GM23338 (cell line): Measurements from ENCODE around the gene ADAMTS19. TPM values are rescaled to one million over a fixed set of nuclear protein-coding genes. Genes with fewer than 3 reads are reported as not detected.

Experiments
- ATAC-seq: fragments of 200-7000 bp; cut with Tn5 transposase; 3 replicates; pipeline ENCODE4 v1.9.1; 2020
- DNase-seq: peaks from one replicate; pipeline ENCODE4 v3.0.0-alpha.2; 2015; ENCODE audit warnings: low spot score
- H2AFZ ChIP-seq: fragments of 200-600 bp; sonication (generic); 2 replicates; pipeline ENCODE4 v1.8.0; 2016; ENCODE audit warnings: antibody characterized with exemption, mild to moderate bottlenecking, moderate library complexity
- H3F3A ChIP-seq: fragments of 200-600 bp; sonication (generic); replicated peaks from 2 replicates; pipeline ENCODE4 v1.8.0; 2017; ENCODE audit warnings: antibody characterized with exemption, mixed run types, low read depth
- H3K27ac ChIP-seq: fragments of 200-600 bp; sonication (generic); 2 replicates; pipeline ENCODE4 v1.6.1; 2016; ENCODE audit warnings: low read depth
- H3K27me3 ChIP-seq: fragments of 200-600 bp; sonication (generic); 2 replicates; pipeline ENCODE4 v1.8.0; 2016; ENCODE audit warnings: mild to moderate bottlenecking, mixed run types, moderate library complexity; ENCODE audit not compliant: insufficient read depth
- H3K36me3 ChIP-seq: fragments of 200-600 bp; sonication (generic); 2 replicates; pipeline ENCODE4 v1.8.0; 2016; ENCODE audit warnings: mild to moderate bottlenecking; ENCODE audit not compliant: insufficient read depth
- H3K4me1 ChIP-seq: fragments of 200-600 bp; sonication (generic); 2 replicates; pipeline ENCODE4 v1.8.0; 2016; ENCODE audit warnings: mild to moderate bottlenecking, moderate library complexity; ENCODE audit not compliant: insufficient read depth
- H3K4me2 ChIP-seq: fragments of 200-600 bp; sonication (generic); 2 replicates; pipeline ENCODE4 v1.7.1; 2017; ENCODE audit warnings: mixed run types
- H3K4me3 ChIP-seq: fragments of 200-600 bp; sonication (generic); 2 replicates; pipeline ENCODE4 v1.6.1; 2016; ENCODE audit warnings: mixed run types
- H3K79me2 ChIP-seq: fragments of 200-600 bp; sonication (generic); replicated peaks from 2 replicates; pipeline ENCODE4 v1.8.0; 2017; ENCODE audit warnings: mild to moderate bottlenecking; ENCODE audit not compliant: insufficient read depth
- H3K9me2 ChIP-seq: fragments of 200-600 bp; sonication (generic); 2 replicates; pipeline ENCODE4 v1.8.0; 2017; ENCODE audit not compliant: insufficient read depth
- H4K20me1 ChIP-seq: fragments of 200-600 bp; sonication (generic); replicated peaks from 2 replicates; pipeline ENCODE4 v1.8.0; 2017; ENCODE audit warnings: mild to moderate bottlenecking; ENCODE audit not compliant: insufficient read depth
- H3K27ac Mint-ChIP-seq: 2 replicates; pipeline ENCODE4 v1.8.0; 2020; ENCODE audit warnings: inconsistent platforms, mild to moderate bottlenecking, moderate library complexity, mixed read lengths
- H3K27me3 Mint-ChIP-seq: 3 replicates; pipeline ENCODE4 v1.8.0; 2022; ENCODE audit warnings: low read depth, mild to moderate bottlenecking, moderate library complexity, mixed read lengths, inconsistent platforms; ENCODE audit not compliant: insufficient read depth, poor library complexity
- H3K36me3 Mint-ChIP-seq: 3 replicates; pipeline ENCODE4 v1.8.0; 2021; ENCODE audit warnings: low read depth, mild to moderate bottlenecking, inconsistent platforms, moderate library complexity, mixed read lengths
- H3K4me1 Mint-ChIP-seq: 3 replicates; pipeline ENCODE4 v1.8.0; 2020; ENCODE audit warnings: mild to moderate bottlenecking, inconsistent platforms, mixed read lengths
- H3K4me3 Mint-ChIP-seq: 3 replicates; pipeline ENCODE4 v1.8.0; 2021; ENCODE audit warnings: moderate library complexity, mild to moderate bottlenecking, inconsistent platforms, mixed read lengths
- H3K9me3 Mint-ChIP-seq: 3 replicates; pipeline ENCODE4 v1.8.0; 2020; ENCODE audit warnings: moderate library complexity, mild to moderate bottlenecking, inconsistent platforms, mixed read lengths
- EZH2 ChIP-seq: fragments of 200-600 bp; sonication (generic); IDR thresholded peaks from one replicate; pipeline ENCODE4 v1.8.0; 2017; ENCODE audit warnings: antibody characterized with exemption, mild to moderate bottlenecking, low read depth; ENCODE audit not compliant: unreplicated experiment
- JUNB ChIP-seq: IDR thresholded peaks from one replicate; pipeline ENCODE4 v1.6.1; 2016; ENCODE audit warnings: antibody characterized with exemption; ENCODE audit not compliant: unreplicated experiment
- POLR2AphosphoS5 ChIP-seq: IDR thresholded peaks from 2 replicates; pipeline ENCODE4 v1.6.1; 2016; ENCODE audit warnings: antibody characterized with exemption, low read depth
- STAT1 ChIP-seq: IDR thresholded peaks from one replicate; pipeline ENCODE4 v1.6.1; 2016; ENCODE audit warnings: antibody characterized with exemption; ENCODE audit not compliant: unreplicated experiment
- ZNF114 ChIP-seq: fragments of 250-450 bp; sonication (Bioruptor Pico); IDR thresholded peaks from 2 replicates; pipeline ENCODE4 v1.5.0; 2020; ENCODE audit warnings: mild to moderate bottlenecking, moderate library complexity
- ZNF331 ChIP-seq: fragments of 250-450 bp; sonication (Bioruptor Pico); IDR thresholded peaks from 2 replicates; pipeline ENCODE4 v1.5.0; 2020; ENCODE audit warnings: low read depth, mild to moderate bottlenecking, moderate library complexity
- polyA plus RNA-seq: library from polyadenylated mRNA; unstranded; fragments of >200 nt; fragmentation: Nextera tagmentation; extraction: Ambion mirVana; gene quantifications from 2 replicates; pipeline ENCODE4 v1.2.1, GENCODE V29; 2016
- total RNA-seq: library from RNA; depleted of rRNA; stranded (reverse); fragments of >200 nt; shearing (Covaris generic); gene quantifications from 2 replicates; pipeline ENCODE4 v1.2.3, GENCODE V29; 2014
- TF ChIP-seq, protein P1 (sequence below): IDR thresholded peaks from 2 replicates; pipeline ENCODE4 v1.6.1; 2016; ENCODE audit warnings: antibody characterized with exemption
- TF ChIP-seq, protein P2 (sequence below): IDR thresholded peaks from one replicate; pipeline ENCODE4 v1.6.1; 2018; ENCODE audit warnings: antibody characterized with exemption; ENCODE audit not compliant: unreplicated experiment

The ADAMTS19 gene
- total and polyA plus RNA-seq, 2 experiments from 2014 or later, result 6.0 to 27.4 TPM

DNA sequence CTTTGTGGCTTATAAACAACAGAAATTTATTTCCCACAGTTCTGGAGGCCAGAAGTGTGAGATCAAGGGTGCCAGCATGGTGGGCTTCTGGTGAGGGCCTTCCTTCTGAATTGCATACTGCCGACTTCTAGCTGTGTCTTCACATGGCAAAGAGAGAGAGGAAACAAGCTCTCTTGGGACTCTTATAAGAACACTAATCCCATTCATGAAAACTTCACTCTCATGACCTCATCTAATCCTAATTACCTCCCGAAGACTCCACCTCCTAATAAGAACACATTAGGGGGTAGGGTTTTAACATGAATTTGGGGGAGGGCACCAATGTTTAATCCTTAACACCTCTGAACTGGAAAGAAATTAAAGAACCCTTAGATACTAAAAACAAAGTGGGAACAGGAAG lies 211.9 kb downstream of the ADAMTS19 start:
- Histone ChIP-seq H4K20me1 (no peaks in the 10 kb centered on the region), H3K4me3 (no peak overlapping the region), H3K9me2 (no peaks in the 10 kb centered on the region), H3K4me2 (no peak overlapping the region), H3K27ac (no peak overlapping the region), H3K4me1 (no peaks in the 10 kb centered on the region), H3K27me3 (no peaks in the 10 kb centered on the region), H3F3A (no peaks in the 10 kb centered on the region), H2AFZ (no peak overlapping the region), H3K79me2 (no peaks in the 10 kb centered on the region), H3K36me3 (no peaks in the 10 kb centered on the region)
- Mint-ChIP-seq H3K36me3 (peaks cover 31% of the 10 kb centered on the region), H3K27ac (peak overlapping the region; percentile 31), H3K27me3 (no peaks in the 10 kb centered on the region), H3K4me1 (peaks cover 17% of the 10 kb centered on the region), H3K9me3 (peaks cover 12% of the 10 kb centered on the region), H3K4me3 (no peak overlapping the region)
- TF ChIP-seq POLR2AphosphoS5 (no peak), JUNB (no peak), ZNF331 (CRISPR knock-in tag) (no peak), STAT1 (no peak), EZH2 (no peak)
- TF ChIP-seq, protein P1, sequence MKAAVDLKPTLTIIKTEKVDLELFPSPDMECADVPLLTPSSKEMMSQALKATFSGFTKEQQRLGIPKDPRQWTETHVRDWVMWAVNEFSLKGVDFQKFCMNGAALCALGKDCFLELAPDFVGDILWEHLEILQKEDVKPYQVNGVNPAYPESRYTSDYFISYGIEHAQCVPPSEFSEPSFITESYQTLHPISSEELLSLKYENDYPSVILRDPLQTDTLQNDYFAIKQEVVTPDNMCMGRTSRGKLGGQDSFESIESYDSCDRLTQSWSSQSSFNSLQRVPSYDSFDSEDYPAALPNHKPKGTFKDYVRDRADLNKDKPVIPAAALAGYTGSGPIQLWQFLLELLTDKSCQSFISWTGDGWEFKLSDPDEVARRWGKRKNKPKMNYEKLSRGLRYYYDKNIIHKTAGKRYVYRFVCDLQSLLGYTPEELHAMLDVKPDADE, result no peak
- no peak for ATAC-seq
- no peak for DNase-seq

DNA sequence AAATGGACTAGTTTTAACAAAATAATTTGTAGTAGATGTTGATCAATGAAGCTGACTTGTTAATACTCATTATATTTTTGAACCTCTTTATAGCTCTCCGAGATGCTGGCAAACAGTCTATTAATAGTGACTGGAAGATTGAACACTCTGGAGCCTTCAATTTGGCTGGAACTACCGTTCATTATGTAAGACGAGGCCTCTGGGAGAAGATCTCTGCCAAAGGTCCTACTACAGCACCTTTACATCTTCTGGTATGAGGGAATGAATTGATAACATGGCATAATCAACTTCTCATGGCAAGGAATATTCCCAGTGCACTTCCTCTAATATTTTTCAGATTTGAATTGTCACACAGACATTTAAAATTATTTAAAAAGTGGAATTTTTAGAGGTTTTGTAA lies 219.6 kb downstream of the ADAMTS19 start:
- no peak for DNase-seq
- Histone ChIP-seq H3F3A (no peaks in the 10 kb centered on the region), H3K79me2 (no peaks in the 10 kb centered on the region), H2AFZ (no peak overlapping the region), H3K4me2 (no peak overlapping the region), H3K27ac (no peak overlapping the region), H3K36me3 (no peaks in the 10 kb centered on the region), H3K27me3 (no peaks in the 10 kb centered on the region), H3K4me3 (no peak overlapping the region), H3K4me1 (no peaks in the 10 kb centered on the region), H3K9me2 (no peaks in the 10 kb centered on the region), H4K20me1 (no peaks in the 10 kb centered on the region)
- Mint-ChIP-seq H3K4me1 (no peaks in the 10 kb centered on the region), H3K27ac (no peak overlapping the region), H3K27me3 (no peaks in the 10 kb centered on the region), H3K36me3 (peaks cover 6% of the 10 kb centered on the region; the same call in 2 of the 3 replicates), H3K4me3 (no peak overlapping the region), H3K9me3 (no peaks in the 10 kb centered on the region; the same call in 2 of the 3 replicates)
- ATAC-seq, result no peak
- TF ChIP-seq ZNF331 (CRISPR knock-in tag), result no peak
- TF ChIP-seq, protein P2, sequence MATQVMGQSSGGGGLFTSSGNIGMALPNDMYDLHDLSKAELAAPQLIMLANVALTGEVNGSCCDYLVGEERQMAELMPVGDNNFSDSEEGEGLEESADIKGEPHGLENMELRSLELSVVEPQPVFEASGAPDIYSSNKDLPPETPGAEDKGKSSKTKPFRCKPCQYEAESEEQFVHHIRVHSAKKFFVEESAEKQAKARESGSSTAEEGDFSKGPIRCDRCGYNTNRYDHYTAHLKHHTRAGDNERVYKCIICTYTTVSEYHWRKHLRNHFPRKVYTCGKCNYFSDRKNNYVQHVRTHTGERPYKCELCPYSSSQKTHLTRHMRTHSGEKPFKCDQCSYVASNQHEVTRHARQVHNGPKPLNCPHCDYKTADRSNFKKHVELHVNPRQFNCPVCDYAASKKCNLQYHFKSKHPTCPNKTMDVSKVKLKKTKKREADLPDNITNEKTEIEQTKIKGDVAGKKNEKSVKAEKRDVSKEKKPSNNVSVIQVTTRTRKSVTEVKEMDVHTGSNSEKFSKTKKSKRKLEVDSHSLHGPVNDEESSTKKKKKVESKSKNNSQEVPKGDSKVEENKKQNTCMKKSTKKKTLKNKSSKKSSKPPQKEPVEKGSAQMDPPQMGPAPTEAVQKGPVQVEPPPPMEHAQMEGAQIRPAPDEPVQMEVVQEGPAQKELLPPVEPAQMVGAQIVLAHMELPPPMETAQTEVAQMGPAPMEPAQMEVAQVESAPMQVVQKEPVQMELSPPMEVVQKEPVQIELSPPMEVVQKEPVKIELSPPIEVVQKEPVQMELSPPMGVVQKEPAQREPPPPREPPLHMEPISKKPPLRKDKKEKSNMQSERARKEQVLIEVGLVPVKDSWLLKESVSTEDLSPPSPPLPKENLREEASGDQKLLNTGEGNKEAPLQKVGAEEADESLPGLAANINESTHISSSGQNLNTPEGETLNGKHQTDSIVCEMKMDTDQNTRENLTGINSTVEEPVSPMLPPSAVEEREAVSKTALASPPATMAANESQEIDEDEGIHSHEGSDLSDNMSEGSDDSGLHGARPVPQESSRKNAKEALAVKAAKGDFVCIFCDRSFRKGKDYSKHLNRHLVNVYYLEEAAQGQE, result no peak
- no peak for TF ChIP-seq ZNF114 (CRISPR knock-in tag)
